PC-9 (cell line): Measurements from ENCODE around the gene KL. TPM values are rescaled to one million over a fixed set of nuclear protein-coding genes. Genes with fewer than 3 reads are reported as not detected.

Experiments
- BruUV-seq: library from RNA; stranded (reverse); fragments of 400-500 nt; replicated peaks from 2 replicates; lab custom pipeline; 2021; lab: Mats Ljungman, UMichigan
- CTCF ChIA-PET: fragments of 300-600 bp; sonication (Branson Sonifier 250); formaldehyde crosslinking; loops from one replicate; lab custom pipeline; 2022; ENCODE audit warnings: antibody characterized with exemption; lab: Charles Lee
- POLR2A ChIA-PET: fragments of 300-600 bp; sonication (Branson Sonifier 250); formaldehyde crosslinking; loops from one replicate; lab custom pipeline; 2022; ENCODE audit warnings: antibody characterized with exemption; ENCODE audit not compliant: unreplicated experiment; lab: Charles Lee
- DNase-seq, 2 experiments: peaks; one replicate each; pipeline versions ENCODE4 v3.0.0 to v3.0.0-alpha.2; 2015 to 2022; ENCODE audit warnings: mixed read lengths in 1 of 2
- H2AFZ ChIP-seq: fragments of 200-600 bp; sonication (generic); 2 replicates; pipeline ENCODE4 v1.8.1; 2017; ENCODE audit warnings: antibody characterized with exemption
- H3F3A ChIP-seq: fragments of 200-600 bp; sonication (generic); 2 replicates; pipeline ENCODE4 v1.8.1; 2017; ENCODE audit warnings: antibody characterized with exemption, mild to moderate bottlenecking, low read depth; ENCODE audit not compliant: insufficient read depth
- H3K27ac ChIP-seq: fragments of 200-600 bp; sonication (generic); 2 replicates; pipeline ENCODE4 v1.6.1; 2016; ENCODE audit warnings: mixed run types
- H3K27me3 ChIP-seq: fragments of 200-600 bp; sonication (generic); 2 replicates; pipeline ENCODE4 v1.6.1; 2016; ENCODE audit warnings: low read depth, mixed run types; ENCODE audit not compliant: insufficient read depth
- H3K36me3 ChIP-seq: fragments of 200-600 bp; sonication (generic); 2 replicates; pipeline ENCODE4 v1.6.1; 2016; ENCODE audit warnings: low read depth, mixed run types
- H3K4me1 ChIP-seq: fragments of 200-600 bp; sonication (generic); replicated peaks from 2 replicates; pipeline ENCODE4 v1.6.1; 2016; ENCODE audit warnings: mixed run types; ENCODE audit not compliant: insufficient read depth
- H3K4me2 ChIP-seq: fragments of 200-600 bp; sonication (generic); 2 replicates; pipeline ENCODE4 v1.6.1; 2017; ENCODE audit warnings: mixed run types
- H3K4me3 ChIP-seq: fragments of 200-600 bp; sonication (generic); 2 replicates; pipeline ENCODE4 v1.6.1; 2016; ENCODE audit warnings: mixed run types
- H3K79me2 ChIP-seq: fragments of 200-600 bp; sonication (generic); 2 replicates; pipeline ENCODE4 v1.6.1; 2017; ENCODE audit warnings: low read depth, mixed run types
- H3K9me2 ChIP-seq: fragments of 200-600 bp; sonication (generic); 2 replicates; pipeline ENCODE4 v1.8.1; 2017; ENCODE audit warnings: mild to moderate bottlenecking; ENCODE audit not compliant: insufficient read depth
- H3K9me3 ChIP-seq: fragments of 200-600 bp; sonication (generic); 2 replicates; pipeline ENCODE4 v1.8.1; 2016; ENCODE audit warnings: low read depth; ENCODE audit not compliant: insufficient read depth
- H4K20me1 ChIP-seq: fragments of 200-600 bp; sonication (generic); 2 replicates; pipeline ENCODE4 v1.8.1; 2017; ENCODE audit not compliant: insufficient read depth
- EZH2 ChIP-seq: fragments of 200-600 bp; sonication (generic); IDR thresholded peaks from 2 replicates; pipeline ENCODE4 v1.8.0; 2017; ENCODE audit warnings: antibody characterized with exemption, low read depth
- intact Hi-C: fragments of 100-400 bp; cut with micrococcal nuclease; formaldehyde crosslinking; loops from one replicate; pipeline ENCODE4 v1.10.0; 2022; ENCODE audit not compliant: unreplicated experiment
- total RNA-seq: library from RNA; stranded (reverse); gene quantifications from 2 replicates; pipeline ENCODE4 v1.2.3, GENCODE V29; 2021
- TF ChIP-seq, protein P1 (sequence below): fragments of 200-600 bp; sonication (generic); conservative IDR thresholded peaks from 2 replicates; pipeline ENCODE4 v1.6.1; 2017; ENCODE audit warnings: mixed run types, antibody characterized with exemption, mild to moderate bottlenecking, moderate library complexity

Gene KL
- total RNA-seq, 1 experiment from 2014 or later, result 1.4 TPM

DNA sequence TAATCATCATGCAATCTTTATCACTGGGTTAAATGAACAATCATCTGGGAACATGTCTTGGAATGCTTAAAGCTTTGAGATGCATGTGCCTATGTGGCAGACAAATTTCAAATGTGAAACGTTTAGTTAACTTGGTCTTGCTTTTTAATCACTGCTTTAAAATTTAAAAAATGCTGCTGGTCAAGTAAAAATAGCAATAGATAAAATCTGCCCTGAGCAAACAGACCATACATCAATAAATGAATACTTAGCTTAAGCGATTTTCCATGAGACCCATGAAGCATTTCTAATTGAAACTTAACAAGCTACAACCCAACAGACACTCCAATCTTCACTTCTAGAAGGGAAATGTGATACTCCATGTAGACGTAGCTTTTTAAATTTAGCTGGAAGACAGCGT lies 1.9 kb upstream of the KL start:
- ChIA-PET CTCF (no interaction called here), POLR2A (interaction anchor here (0.6 kb wide), 1 partner anchor 214 kb away, joined by 3 read pairs; no protein-coding TSS in a partner anchor)
- no peaks in the 10 kb centered on the region for H4K20me1 ChIP-seq
- no peaks in the 10 kb centered on the region for H3K79me2 ChIP-seq
- intact Hi-C loops, result loop anchor here (2.0 to 10.0 kb wide), 3 partner anchors 211 to 427 kb away; partner anchors contain the start of gene PDS5B
- H3K27ac ChIP-seq, result no peak overlapping the region
- no peaks in the 10 kb centered on the region for H3K36me3 ChIP-seq
- H3K4me3 ChIP-seq, result no peak overlapping the region
- H3K9me2 ChIP-seq, result no peaks in the 10 kb centered on the region
- BruUV-seq, result no TSS peak
- TF ChIP-seq, protein P1, sequence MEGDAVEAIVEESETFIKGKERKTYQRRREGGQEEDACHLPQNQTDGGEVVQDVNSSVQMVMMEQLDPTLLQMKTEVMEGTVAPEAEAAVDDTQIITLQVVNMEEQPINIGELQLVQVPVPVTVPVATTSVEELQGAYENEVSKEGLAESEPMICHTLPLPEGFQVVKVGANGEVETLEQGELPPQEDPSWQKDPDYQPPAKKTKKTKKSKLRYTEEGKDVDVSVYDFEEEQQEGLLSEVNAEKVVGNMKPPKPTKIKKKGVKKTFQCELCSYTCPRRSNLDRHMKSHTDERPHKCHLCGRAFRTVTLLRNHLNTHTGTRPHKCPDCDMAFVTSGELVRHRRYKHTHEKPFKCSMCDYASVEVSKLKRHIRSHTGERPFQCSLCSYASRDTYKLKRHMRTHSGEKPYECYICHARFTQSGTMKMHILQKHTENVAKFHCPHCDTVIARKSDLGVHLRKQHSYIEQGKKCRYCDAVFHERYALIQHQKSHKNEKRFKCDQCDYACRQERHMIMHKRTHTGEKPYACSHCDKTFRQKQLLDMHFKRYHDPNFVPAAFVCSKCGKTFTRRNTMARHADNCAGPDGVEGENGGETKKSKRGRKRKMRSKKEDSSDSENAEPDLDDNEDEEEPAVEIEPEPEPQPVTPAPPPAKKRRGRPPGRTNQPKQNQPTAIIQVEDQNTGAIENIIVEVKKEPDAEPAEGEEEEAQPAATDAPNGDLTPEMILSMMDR, result no peak
- TF ChIP-seq EZH2, result no peak
- H3K27me3 ChIP-seq, result no peaks in the 10 kb centered on the region
- H3K9me3 ChIP-seq, result no peaks in the 10 kb centered on the region
- H3K4me1 ChIP-seq, result peaks cover 17% of the 10 kb centered on the region; the same call in 1 of the 2 replicates
- no peak overlapping the region for H2AFZ ChIP-seq
- no peaks in the 10 kb centered on the region for H3F3A ChIP-seq
- DNase-seq, result peak in 1 of 2 experiments; percentile 75
- no peak overlapping the region for H3K4me2 ChIP-seq

DNA sequence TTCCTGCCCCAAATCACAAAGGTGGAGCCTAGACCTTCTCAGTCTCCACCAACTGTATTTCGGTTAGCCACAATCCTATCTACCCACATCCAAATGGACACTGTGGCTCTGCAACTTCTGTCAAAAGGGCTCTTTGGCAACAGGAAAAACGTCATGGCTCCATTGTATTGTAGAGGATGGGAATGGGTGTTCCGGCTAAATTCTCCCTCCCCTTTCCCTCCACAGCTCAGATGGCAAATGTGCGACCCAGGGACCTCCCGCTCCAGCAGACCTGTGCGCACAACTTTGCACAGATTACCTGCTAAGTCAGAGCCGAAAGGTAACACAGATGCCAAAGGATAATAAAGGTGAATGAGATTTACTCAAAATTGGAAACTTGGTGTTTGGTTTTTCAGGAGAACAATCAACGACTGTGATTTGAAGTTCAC lies 968 bp upstream of the KL start:
- intact Hi-C loops, result loop anchor here (2.0 to 10.0 kb wide), 4 partner anchors 117 to 428 kb away; partner anchors contain the start of gene PDS5B
- Histone ChIP-seq H3K4me3 (no peak overlapping the region), H3K4me2 (no peak overlapping the region), H3K36me3 (no peaks in the 10 kb centered on the region), H3K9me2 (no peaks in the 10 kb centered on the region), H3F3A (no peaks in the 10 kb centered on the region), H4K20me1 (no peaks in the 10 kb centered on the region), H3K27me3 (no peaks in the 10 kb centered on the region), H3K4me1 (peaks cover 17% of the 10 kb centered on the region; the same call in 1 of the 2 replicates), H2AFZ (no peak overlapping the region), H3K79me2 (no peaks in the 10 kb centered on the region), H3K27ac (no peak overlapping the region), H3K9me3 (no peaks in the 10 kb centered on the region)
- TF ChIP-seq EZH2, result no peak
- BruUV-seq, result no TSS peak
- DNase-seq, result no peak
- ChIA-PET CTCF (no interaction called here), POLR2A (no interaction called here)

DNA sequence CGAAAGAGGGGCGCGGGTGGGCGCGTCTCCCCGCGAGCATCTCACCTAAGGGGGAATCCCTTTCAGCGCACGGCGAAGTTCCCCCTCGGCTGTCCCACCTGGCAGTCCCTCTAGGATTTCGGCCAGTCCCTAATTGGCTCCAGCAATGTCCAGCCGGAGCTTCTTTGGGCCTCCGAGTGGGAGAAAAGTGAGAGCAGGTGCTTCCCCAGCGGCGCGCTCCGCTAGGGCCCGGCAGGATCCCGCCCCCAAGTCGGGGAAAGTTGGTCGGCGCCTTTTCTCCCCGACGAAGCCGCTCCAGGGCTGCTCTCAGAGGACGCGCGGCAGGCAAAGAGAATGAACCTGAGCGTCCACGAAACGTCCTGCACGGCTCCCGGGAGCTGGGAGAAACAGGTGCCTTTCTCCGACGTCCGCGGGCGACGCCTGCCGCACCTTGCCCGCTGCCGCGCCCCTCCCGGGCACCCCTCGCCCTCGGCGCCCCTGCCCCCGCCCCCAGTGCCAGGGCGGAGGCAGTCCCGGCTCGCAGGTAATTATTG lies 366 bp upstream of the KL start:
- no peaks in the 10 kb centered on the region for H3F3A ChIP-seq
- no peaks in the 10 kb centered on the region for H3K79me2 ChIP-seq
- H3K4me2 ChIP-seq, result 0 out of 2 replicates have a peak overlapping the region, but pooled peaks have one; percentile 26
- DNase-seq, result peak in 1 of 2 experiments; percentile 10
- H4K20me1 ChIP-seq, result no peaks in the 10 kb centered on the region
- H3K9me2 ChIP-seq, result no peaks in the 10 kb centered on the region
- no peaks in the 10 kb centered on the region for H3K9me3 ChIP-seq
- H3K27me3 ChIP-seq, result no peaks in the 10 kb centered on the region
- H3K27ac ChIP-seq, result no peak overlapping the region
- peak overlapping the region; percentile 26; the same call in 1 of the 2 replicates for H3K4me3 ChIP-seq
- CTCF ChIA-PET, result no interaction called here
- H3K36me3 ChIP-seq, result no peaks in the 10 kb centered on the region
- H3K4me1 ChIP-seq, result peaks cover 17% of the 10 kb centered on the region; the same call in 1 of the 2 replicates
- no TSS peak for BruUV-seq
- POLR2A ChIA-PET, result no interaction called here
- intact Hi-C loops, result loop anchor here (2.0 to 10.0 kb wide), 4 partner anchors 116 to 429 kb away; partner anchors contain the start of gene PDS5B
- TF ChIP-seq EZH2, result no peak
- TF ChIP-seq, protein P1, result no peak
- H2AFZ ChIP-seq, result no peak overlapping the region
